Measurements from ENCODE around the gene CHCHD4.

DNA sequence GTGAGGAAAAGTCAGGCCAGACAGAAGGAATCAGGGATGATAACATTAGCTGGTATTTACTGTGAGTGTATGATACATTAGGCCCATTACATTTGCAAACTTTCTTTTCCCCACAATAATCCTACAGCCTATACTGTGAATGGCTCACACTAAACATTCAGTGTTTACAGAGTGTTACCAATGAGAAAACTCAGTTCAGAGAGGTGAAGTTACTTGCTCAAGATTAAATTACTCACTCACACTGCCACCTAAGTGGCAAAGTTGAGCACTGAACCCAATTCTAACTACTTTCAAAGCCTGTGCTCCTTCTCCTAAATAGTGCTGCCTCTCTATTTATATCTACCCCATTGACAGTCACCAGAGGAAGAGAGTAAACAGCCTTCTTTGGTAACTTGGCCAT is 45.2 kb upstream of the CHCHD4 start:
- TF ChIP-seq POLR2A (IDR thresholded peaks at IDR 0.05; ENCODE audit: low read length) = no peak
- no peak for TF ChIP-seq GATA1 (IDR thresholded peaks at IDR 0.05; ENCODE audit: low read depth, low read length)
